ENCODE measurements around the gene RIMS1. TPM values are rescaled to one million over a fixed set of nuclear protein-coding genes. Genes with fewer than 3 reads are reported as not detected.

The RIMS1 gene
- total RNA-seq, 1 experiment from 2014 or later, result 0.57 TPM

- no TSS peak for BruUV-seq (replicated peaks)
- intact Hi-C loops (cut with micrococcal nuclease; ENCODE audit: unreplicated experiment), result no loop called here
- no peak overlapping the region for H3K4me3 Mint-ChIP-seq (ENCODE audit: low read depth, unreplicated experiment)
- CTCF ChIA-PET, result no interaction called here
- no peaks in the 10 kb centered on the region for H3K27me3 Mint-ChIP-seq (ENCODE audit: unreplicated experiment)
- no peak overlapping the region for H3K27ac Mint-ChIP-seq (ENCODE audit: unreplicated experiment)
- H3K4me1 Mint-ChIP-seq (ENCODE audit: low read depth, unreplicated experiment), result peaks cover 33% of the 10 kb centered on the region
- no peaks in the 10 kb centered on the region for H3K9me3 Mint-ChIP-seq (ENCODE audit: low read depth, unreplicated experiment)
- H3K36me3 Mint-ChIP-seq (ENCODE audit: insufficient read depth, unreplicated experiment), result no peaks in the 10 kb centered on the region
- no peak for DNase-seq
- TF ChIP-seq CTCF (IDR thresholded peaks at IDR 0.05; ENCODE audit: unreplicated experiment), result no peak
These were observed 150.7 kb downstream of the RIMS1 start for GRCh38 chr6:72037006-72037405.

- intact Hi-C loops (cut with micrococcal nuclease; ENCODE audit: unreplicated experiment), result loop anchor here (5.0 to 10.0 kb wide), 2 partner anchors 185 to 418 kb away; no protein-coding TSS in a partner anchor
- BruUV-seq (replicated peaks), result no TSS peak
- DNase-seq, result no peak
- Mint-ChIP-seq H3K36me3 (ENCODE audit: insufficient read depth, unreplicated experiment) (no peaks in the 10 kb centered on the region), H3K27ac (ENCODE audit: unreplicated experiment) (no peak overlapping the region), H3K4me3 (ENCODE audit: low read depth, unreplicated experiment) (no peak overlapping the region), H3K4me1 (ENCODE audit: low read depth, unreplicated experiment) (peaks cover 17% of the 10 kb centered on the region), H3K9me3 (ENCODE audit: low read depth, unreplicated experiment) (no peaks in the 10 kb centered on the region), H3K27me3 (ENCODE audit: unreplicated experiment) (no peaks in the 10 kb centered on the region)
- no peak for TF ChIP-seq CTCF (IDR thresholded peaks at IDR 0.05; ENCODE audit: unreplicated experiment)
- CTCF ChIA-PET, result no interaction called here
These were observed 153.8 kb downstream of the RIMS1 start for GRCh38 chr6:72040111-72040510.

GRCh38 chr6:72042088-72042487, 155.7 kb downstream of the RIMS1 start:
- BruUV-seq (replicated peaks), result no TSS peak
- H3K27ac Mint-ChIP-seq (ENCODE audit: unreplicated experiment), result no peak overlapping the region
- no peak overlapping the region for H3K4me3 Mint-ChIP-seq (ENCODE audit: low read depth, unreplicated experiment)
- intact Hi-C loops (cut with micrococcal nuclease; ENCODE audit: unreplicated experiment), result loop anchor here (5.0 to 10.0 kb wide), 2 partner anchors 187 to 420 kb away; no protein-coding TSS in a partner anchor
- no peaks in the 10 kb centered on the region for H3K36me3 Mint-ChIP-seq (ENCODE audit: insufficient read depth, unreplicated experiment)
- CTCF ChIA-PET, result no interaction called here
- peaks cover 2% of the 10 kb centered on the region for H3K4me1 Mint-ChIP-seq (ENCODE audit: low read depth, unreplicated experiment)
- DNase-seq, result no peak
- no peaks in the 10 kb centered on the region for H3K9me3 Mint-ChIP-seq (ENCODE audit: low read depth, unreplicated experiment)
- TF ChIP-seq CTCF (IDR thresholded peaks at IDR 0.05; ENCODE audit: unreplicated experiment), result no peak
- no peaks in the 10 kb centered on the region for H3K27me3 Mint-ChIP-seq (ENCODE audit: unreplicated experiment)

- Mint-ChIP-seq H3K27ac (ENCODE audit: unreplicated experiment) (no peak overlapping the region), H3K4me1 (ENCODE audit: low read depth, unreplicated experiment) (no peaks in the 10 kb centered on the region), H3K36me3 (ENCODE audit: insufficient read depth, unreplicated experiment) (no peaks in the 10 kb centered on the region), H3K9me3 (ENCODE audit: low read depth, unreplicated experiment) (peaks cover 3% of the 10 kb centered on the region), H3K27me3 (ENCODE audit: unreplicated experiment) (no peaks in the 10 kb centered on the region), H3K4me3 (ENCODE audit: low read depth, unreplicated experiment) (no peak overlapping the region)
- CTCF ChIA-PET, result no interaction called here
- no TSS peak for BruUV-seq (replicated peaks)
- TF ChIP-seq CTCF (IDR thresholded peaks at IDR 0.05; ENCODE audit: unreplicated experiment), result no peak
- intact Hi-C loops (cut with micrococcal nuclease; ENCODE audit: unreplicated experiment), result loop anchor here (10.0 kb wide), 1 partner anchor 193 kb away; no protein-coding TSS in a partner anchor
- DNase-seq, result no peak
These were observed 161.7 kb downstream of the RIMS1 start for GRCh38 chr6:72048080-72048479.
